Fibroblast of gingiva (primary cell): ENCODE measurements around the gene ARCN1.
"Not testable (repeated sequence)": the region's sequence is repeated elsewhere in the genome, so short reads cannot be mapped to it uniquely, and the experiment has no call there.

ENCODE experiments used
- DNase-seq: peaks from one replicate; pipeline ENCODE4 v3.0.0-alpha.2; 2011; ENCODE audit warnings: low read depth

The ARCN1 gene

DNA sequence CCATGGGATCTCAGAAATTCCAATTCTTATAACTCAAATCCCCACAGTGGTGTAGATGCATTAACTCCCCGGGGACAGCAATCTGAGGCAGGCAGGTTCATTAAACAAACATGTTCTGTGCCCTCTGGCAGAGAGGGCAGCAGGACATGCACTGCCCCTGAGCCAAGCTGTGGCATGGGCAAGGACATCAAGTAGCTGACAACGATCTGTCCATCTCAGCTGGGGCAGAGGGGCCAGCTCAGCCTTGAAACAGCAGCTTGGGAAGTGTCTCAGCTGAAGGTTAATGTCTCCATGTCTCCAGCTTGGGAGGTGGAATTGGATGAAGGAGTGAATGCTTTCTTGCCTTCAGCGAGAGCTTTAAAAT, 27.6 kb upstream of the ARCN1 start:
- DNase-seq, result no peak

DNA sequence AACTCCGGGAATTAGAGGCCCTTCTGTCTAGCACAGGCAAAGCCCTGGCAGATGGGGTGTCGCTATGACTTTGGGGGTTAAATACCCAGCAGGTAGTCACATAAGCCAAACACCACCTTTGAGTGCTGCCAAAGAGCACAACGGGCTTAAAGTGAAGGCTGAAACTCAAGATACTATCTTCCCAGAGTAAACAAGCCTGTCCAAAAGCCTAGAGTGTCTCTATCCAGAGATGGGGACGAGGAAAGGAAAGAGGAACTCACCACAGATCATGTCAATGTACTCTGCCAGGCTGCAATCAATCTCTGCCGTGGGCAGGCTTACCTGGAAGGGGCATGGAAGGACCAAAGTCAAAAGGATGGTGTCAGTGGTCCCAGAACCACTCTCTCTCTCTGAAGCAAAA, 26.7 kb upstream of the ARCN1 start:
- no peak for DNase-seq

- no peak for DNase-seq
These were observed 25.1 kb upstream of the ARCN1 start for GRCh38 chr11:118547132-118547531.

GRCh38 chr11:118552341-118552740, 19.9 kb upstream of the ARCN1 start:
- no peak for DNase-seq

DNA sequence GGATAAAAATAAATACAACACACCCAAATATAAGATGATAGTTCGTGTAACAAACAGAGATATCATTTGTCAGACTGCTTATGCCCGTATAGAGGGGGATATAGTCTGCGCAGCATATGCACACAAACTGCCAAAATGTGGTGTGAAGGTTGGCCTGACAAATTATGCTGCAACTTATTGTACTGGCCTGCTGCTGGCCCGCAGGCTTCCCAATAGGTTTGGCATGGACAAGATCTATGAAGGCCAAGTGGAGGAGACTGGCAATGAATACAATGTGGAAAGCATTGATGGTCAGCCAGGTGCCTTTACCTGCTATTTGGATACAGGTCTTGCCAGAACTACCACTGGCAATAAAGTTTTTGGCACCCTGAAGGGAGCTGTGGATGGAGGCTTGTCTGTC, 11.4 kb upstream of the ARCN1 start:
- DNase-seq, result no peak

DNA sequence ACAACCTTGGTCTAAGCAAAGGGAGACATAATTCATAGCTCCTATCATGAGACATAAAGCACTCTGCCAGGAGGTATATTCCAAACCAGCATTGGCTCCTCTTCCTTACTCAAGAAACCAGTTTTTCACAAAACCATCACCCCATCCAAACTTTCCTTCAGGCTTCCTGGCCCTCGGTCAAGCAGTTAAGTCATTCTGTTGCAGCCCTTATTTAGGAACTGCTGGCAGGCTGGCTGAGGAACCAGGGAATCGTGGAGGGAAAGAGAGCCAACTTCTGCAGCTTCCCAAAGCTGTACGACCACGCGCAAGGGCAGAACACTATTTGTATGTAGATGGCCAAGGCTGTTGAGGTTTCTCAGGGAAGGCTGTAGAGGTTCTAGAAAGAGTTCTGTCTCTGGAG, 7.2 kb upstream of the ARCN1 start:
- no peak for DNase-seq

DNA sequence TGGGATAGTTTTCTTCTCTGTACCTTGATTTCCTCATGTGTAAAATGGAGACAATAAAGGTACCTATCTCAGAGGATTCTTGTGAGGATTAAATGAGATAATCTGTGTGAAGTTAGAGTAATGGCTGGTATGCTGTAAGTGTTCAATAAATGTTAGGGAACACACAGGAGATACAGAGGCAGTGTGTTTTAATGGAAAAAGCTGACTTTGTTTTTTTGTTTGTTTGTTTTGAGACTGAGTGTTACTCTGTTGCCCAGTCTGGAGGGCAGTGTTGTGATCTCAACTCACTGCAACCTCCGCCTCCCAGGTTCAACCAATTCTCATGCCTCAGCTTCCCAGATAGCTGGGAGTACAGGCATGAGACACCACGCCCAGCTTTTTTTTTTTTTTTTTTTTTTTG, 2.5 kb upstream of the ARCN1 start:
- DNase-seq, result no peak

DNA sequence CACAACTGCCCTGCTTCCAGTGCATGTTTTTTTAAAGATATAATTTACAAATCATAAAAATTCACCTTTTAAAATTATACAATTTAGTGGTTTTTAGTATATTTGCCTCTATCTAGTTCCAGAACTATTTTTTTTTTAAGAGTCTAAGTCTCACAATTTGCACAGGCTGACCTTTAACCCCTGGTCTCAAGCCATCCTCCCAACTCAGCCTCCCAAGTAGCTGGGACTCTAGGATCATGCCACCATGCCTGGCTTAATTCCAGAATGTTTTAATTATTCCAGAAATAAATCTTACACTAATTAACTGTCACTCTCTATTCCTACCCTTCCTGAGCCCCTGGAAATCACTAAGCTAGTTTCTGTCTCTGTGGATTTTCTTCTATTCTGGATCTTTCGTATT, 1.4 kb upstream of the ARCN1 start:
- DNase-seq, result no peak

DNA sequence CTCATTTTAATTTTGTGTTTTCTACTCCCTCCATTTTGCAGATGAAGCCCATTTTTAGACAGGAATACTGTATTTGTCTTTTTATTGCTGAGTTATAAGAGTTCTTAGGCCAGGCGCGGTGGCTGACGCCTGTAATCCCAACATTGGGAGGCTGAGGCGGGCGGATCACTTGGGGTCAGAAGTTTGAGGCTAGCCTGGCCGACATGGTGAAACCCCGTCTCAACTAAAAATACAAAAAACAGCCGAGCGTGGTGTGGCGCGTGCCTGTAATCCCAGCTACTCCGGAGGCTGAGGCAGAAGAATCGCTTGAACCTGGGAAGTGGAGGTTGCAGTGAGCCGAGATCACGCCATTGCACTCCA, 528 bp upstream of the ARCN1 start:
- DNase-seq, result not testable (repeated sequence)

- DNase-seq, result peak; percentile 39
These were observed 857 bp downstream of the ARCN1 start for GRCh38 chr11:118572981-118573550.

DNA sequence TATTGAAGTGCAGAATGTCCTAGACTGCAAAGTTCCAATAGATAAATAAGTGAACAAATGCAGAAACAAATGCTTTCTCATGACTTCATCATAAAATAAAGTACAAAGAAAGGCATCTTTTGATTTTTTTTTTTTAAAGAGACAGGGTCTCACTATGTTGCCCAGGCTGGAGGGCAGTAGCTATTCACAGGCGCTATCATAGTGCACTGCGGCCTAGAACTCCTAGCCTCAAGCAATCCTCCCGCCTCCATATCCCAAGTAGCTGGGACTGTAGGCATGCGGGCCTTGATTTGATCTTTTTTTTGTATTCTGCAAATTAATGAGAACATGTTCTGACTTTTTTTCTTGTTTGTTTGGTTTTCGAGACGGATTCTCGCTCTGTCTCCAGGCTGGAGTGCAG, 2.4 kb downstream of the ARCN1 start:
- DNase-seq, result no peak

- not testable (repeated sequence) for DNase-seq
These were observed 5.8 kb downstream of the ARCN1 start for GRCh38 chr11:118577995-118578394.

DNA sequence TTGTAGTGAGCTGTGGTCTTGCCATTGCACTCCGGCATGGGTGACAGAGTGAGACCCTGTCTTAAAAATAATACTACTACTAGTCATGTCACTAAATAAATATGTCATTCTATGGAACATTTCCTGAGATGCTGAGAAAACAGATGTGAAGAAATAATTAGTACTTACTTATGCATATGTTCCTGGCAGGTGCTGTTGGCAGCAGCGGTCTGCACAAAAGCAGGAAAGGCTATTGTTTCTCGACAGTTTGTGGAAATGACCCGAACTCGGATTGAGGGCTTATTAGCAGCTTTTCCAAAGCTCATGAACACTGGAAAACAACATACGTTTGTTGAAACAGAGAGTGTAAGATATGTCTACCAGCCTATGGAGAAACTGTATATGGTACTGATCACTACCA, 8.8 kb downstream of the ARCN1 start:
- DNase-seq, result no peak

GRCh38 chr11:118587952-118588351, 15.7 kb downstream of the ARCN1 start:
- DNase-seq, result no peak

GRCh38 chr11:118592616-118593367, 20.6 kb downstream of the ARCN1 start:
- DNase-seq, result peak; percentile 41

GRCh38 chr11:118594984-118595383, 22.8 kb downstream of the ARCN1 start:
- DNase-seq, result peak; percentile 48

DNA sequence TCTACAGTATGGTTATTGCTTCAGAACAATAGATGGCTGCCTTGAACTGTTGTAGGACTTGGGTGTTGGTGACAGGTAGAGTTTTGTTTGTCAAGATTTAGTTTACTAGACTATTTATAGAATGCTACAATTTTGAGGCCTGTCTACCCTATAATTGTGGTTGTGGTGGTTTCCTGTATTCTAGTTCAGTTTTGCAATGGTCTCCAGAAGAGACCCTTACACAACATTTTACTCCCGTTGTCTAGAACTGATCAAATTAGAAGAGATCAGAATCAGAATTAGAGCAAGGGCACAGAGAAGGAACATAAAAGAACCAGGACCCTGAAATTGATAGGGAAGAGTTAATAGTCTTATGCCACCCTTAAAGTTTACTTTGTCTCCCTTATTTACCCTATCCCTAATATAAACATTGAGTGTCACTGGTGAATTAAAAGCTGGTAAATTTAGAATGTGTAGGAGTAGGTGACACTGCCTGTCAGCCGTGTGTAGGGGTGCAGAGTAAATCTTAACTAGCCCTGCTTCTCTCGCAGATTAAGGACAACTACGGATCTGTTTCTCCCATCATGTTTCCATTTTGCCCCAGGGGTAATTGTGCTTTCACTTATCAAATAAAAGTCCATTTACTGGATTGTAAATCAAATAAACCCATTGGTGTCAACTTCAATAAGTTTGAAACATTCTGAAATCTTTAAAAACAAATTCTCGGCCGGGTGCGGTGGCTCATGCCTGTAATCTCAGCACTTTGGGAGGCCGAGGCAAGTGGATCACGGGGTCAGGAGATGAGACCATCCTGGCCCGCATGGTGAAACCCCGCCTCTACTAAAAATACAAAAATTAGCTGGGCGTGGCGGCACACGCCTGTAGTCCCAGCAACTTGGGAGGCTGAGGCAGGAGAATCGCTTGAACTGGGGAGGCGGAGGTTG, 24.3 kb downstream of the ARCN1 start:
- no peak for DNase-seq

- DNase-seq, result no peak
These were observed 25.3 kb downstream of the ARCN1 start for GRCh38 chr11:118597556-118597955.

DNA sequence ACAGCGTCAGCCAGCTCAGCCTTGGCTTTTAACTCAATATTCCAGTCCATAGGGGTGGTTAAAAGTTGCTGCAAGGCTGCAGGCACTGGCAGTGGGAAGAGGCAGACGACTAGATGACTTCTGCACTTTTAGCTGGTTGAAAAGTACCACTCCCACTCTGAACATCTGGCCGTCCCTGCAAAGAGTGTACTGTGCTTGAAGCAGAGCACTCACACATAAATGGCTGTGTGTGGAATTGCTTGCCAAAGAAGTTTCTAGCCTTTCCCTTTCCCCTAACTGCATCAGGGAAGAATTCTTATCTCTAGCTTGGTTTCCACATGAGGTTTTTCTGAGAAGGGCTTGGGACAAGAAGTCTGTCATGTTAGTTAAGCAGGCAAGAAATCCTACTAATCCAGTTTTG, 30.1 kb downstream of the ARCN1 start:
- no peak for DNase-seq

- DNase-seq, result not testable (repeated sequence)
These were observed 31.5 kb downstream of the ARCN1 start for GRCh38 chr11:118603709-118604108.

DNA sequence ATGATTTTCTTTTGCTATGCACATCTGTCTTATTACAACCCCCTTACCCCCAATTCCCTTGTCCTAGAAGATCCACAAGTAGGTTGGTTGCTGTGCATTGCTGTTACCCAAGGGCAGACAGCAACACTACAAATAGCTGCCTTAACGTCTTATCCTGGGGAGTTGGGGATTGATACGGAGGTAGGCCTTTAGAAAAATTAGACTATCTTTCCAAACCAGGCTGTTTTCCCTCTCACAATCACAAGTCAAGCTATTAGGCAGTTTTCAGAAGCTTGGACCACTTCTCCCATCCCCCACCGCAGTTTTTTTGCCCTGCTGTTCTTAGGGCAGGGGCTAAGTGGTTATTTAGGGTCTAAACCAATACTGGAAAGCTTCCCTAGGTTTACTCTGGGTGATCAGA, 32.4 kb downstream of the ARCN1 start:
- DNase-seq, result no peak

DNA sequence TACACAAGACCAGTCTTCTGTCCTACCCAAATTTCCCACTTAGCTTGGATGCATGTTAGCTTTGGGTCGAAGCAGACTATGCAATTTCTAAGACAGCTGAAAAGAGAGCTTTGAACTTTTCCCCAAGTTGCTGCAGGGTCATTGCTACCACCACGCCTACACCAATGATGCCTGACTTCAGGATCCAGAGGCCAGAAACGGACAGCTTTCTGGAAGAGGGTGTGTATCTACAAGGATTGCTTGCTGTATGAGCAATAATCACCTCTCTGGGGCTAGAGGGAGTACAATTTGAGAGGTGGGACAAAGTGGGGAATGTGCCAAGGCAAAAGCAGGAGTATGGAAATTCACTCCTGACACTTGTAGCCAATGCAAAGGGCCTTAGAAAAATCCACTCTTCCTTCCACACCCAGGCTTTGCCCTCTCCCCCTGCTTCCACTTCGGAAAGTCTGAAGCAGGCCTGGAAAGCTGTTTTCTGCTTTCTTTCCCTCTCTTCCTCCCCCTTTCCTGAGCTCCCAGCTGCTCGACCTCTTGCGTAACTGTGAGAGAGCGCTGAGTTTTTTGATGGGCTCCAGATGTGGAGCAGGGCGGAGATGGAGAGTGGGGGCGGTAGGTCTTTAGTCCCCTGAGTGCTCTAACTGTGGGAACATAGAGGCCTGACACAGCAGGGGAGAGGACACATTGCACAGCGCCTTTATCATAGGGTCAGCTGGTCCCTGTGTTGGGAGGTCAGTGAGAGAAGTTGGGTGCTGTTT, 33.1 kb downstream of the ARCN1 start:
- peak; percentile 96 for DNase-seq
